IMR-90 (cell line): Measurements from ENCODE around the gene ECT2. TPM values are rescaled to one million over a fixed set of nuclear protein-coding genes. Genes with fewer than 3 reads are reported as not detected.

Experiments used
- ATAC-seq: fragments of 200-7000 bp; cut with Tn5 transposase; 2 replicates; pipeline ENCODE4 v1.9.1; 2020; ENCODE audit warnings: low read depth, mild to moderate bottlenecking, moderate library complexity
- BruUV-seq: library from RNA; stranded (reverse); fragments of 400-500 nt; replicated peaks from 2 replicates; lab custom pipeline; 2021; lab: Mats Ljungman, UMichigan
- CTCF ChIA-PET: fragments of 300-600 bp; formaldehyde crosslinking; extraction: SDS; loops from one replicate; lab custom pipeline; 2021; ENCODE audit warnings: antibody characterized with exemption; lab: Yijun Ruan, JAX
- POLR2A ChIA-PET: fragments of 300-600 bp; sonication (Branson Sonifier 250); formaldehyde crosslinking; loops from one replicate; lab custom pipeline; 2022; ENCODE audit warnings: antibody characterized with exemption; ENCODE audit not compliant: unreplicated experiment; lab: Charles Lee
- DNase-seq: peaks from one replicate; pipeline ENCODE4 v3.0.0; 2013
- H2AFZ ChIP-seq: replicated peaks from 2 replicates; pipeline ENCODE3; 2013; ENCODE audit warnings: low read length, mild to moderate bottlenecking; ENCODE audit not compliant: poor library complexity
- H2AK5ac ChIP-seq: 2 replicates; pipeline ENCODE4 v1.6.1; 2013; ENCODE audit warnings: low read depth, low read length, inconsistent platforms
- H2AK9ac ChIP-seq: replicated peaks from 2 replicates; pipeline ENCODE3; 2013; ENCODE audit warnings: mild to moderate bottlenecking, low read depth, low read length, moderate library complexity; ENCODE audit not compliant: poor library complexity
- H2BK120ac ChIP-seq: 2 replicates; pipeline ENCODE4 v1.6.1; 2013; ENCODE audit warnings: low read depth, low read length, inconsistent platforms
- H2BK15ac ChIP-seq: 3 replicates; pipeline ENCODE4 v1.6.1; 2013; ENCODE audit warnings: low read depth, low read length, inconsistent platforms
- H2BK20ac ChIP-seq: 2 replicates; pipeline ENCODE4 v1.6.1; 2013; ENCODE audit warnings: low read depth, mild to moderate bottlenecking, inconsistent platforms, low read length, moderate library complexity
- H2BK5ac ChIP-seq: 2 replicates; pipeline ENCODE4 v1.6.1; 2013; ENCODE audit warnings: mild to moderate bottlenecking, low read depth, low read length, inconsistent platforms; ENCODE audit not compliant: poor library complexity, severe bottlenecking
- H3K14ac ChIP-seq: replicated peaks from 2 replicates; pipeline ENCODE4 v1.6.1; 2013; ENCODE audit warnings: low read depth, low read length, inconsistent platforms
- H3K18ac ChIP-seq: 2 replicates; pipeline ENCODE4 v1.6.1; 2013; ENCODE audit warnings: low read depth, low read length, control low read depth
- H3K23ac ChIP-seq: 2 replicates; pipeline ENCODE4 v1.6.1; 2013; ENCODE audit warnings: low read depth, low read length, inconsistent platforms
- H3K27ac ChIP-seq: 2 replicates; pipeline ENCODE4 v1.5.1; 2013; ENCODE audit warnings: mild to moderate bottlenecking, control low read depth, low read length; ENCODE audit not compliant: insufficient read depth
- H3K27me3 ChIP-seq: 2 replicates; pipeline ENCODE4 v1.6.1; 2013; ENCODE audit warnings: low read length; ENCODE audit not compliant: control insufficient read depth, insufficient read depth
- H3K36me3 ChIP-seq: 2 replicates; pipeline ENCODE4 v1.6.1; 2013; ENCODE audit warnings: low read length, mixed read lengths; ENCODE audit not compliant: control insufficient read depth, insufficient read depth
- H3K4ac ChIP-seq: 2 replicates; pipeline ENCODE4 v1.6.1; 2013; ENCODE audit warnings: low read depth, low read length, inconsistent platforms
- H3K4me1 ChIP-seq: 2 replicates; pipeline ENCODE4 v1.6.1; 2013; ENCODE audit warnings: low read length, mixed read lengths; ENCODE audit not compliant: control insufficient read depth, insufficient read depth
- H3K4me2 ChIP-seq: 2 replicates; pipeline ENCODE4 v1.6.1; 2013; ENCODE audit warnings: low read depth, mild to moderate bottlenecking, control low read depth, low read length, moderate library complexity
- H3K4me3 ChIP-seq: 2 replicates; pipeline ENCODE4 v1.5.1; 2013; ENCODE audit warnings: low read depth, mild to moderate bottlenecking, control low read depth, low read length, moderate library complexity; ENCODE audit not compliant: insufficient read depth
- H3K56ac ChIP-seq: 2 replicates; pipeline ENCODE4 v1.6.1; 2013; ENCODE audit warnings: low read length, inconsistent platforms; ENCODE audit not compliant: insufficient read depth; ENCODE audit errors: extremely low read depth
- H3K79me1 ChIP-seq, 2 experiments: 2 replicates each; pipeline ENCODE4 v1.6.1; 2013; ENCODE audit warnings: low read length in 2 of 2, inconsistent platforms in 1 of 2, low read depth in 1 of 2
- H3K9ac ChIP-seq: 2 replicates; pipeline ENCODE4 v1.6.1; 2013; ENCODE audit warnings: low read depth, low read length, control low read depth
- H3K9me1 ChIP-seq: 2 replicates; pipeline ENCODE4 v1.6.1; 2013; ENCODE audit warnings: low read length, inconsistent platforms; ENCODE audit not compliant: insufficient read depth
- H3K9me3 ChIP-seq: 2 replicates; pipeline ENCODE4 v1.6.1; 2013; ENCODE audit warnings: low read length; ENCODE audit not compliant: control insufficient read depth, insufficient read depth
- H4K20me1 ChIP-seq: 2 replicates; pipeline ENCODE4 v1.6.1; 2013; ENCODE audit warnings: low read length, inconsistent platforms; ENCODE audit not compliant: insufficient read depth
- H4K5ac ChIP-seq: 2 replicates; pipeline ENCODE4 v1.6.1; 2013; ENCODE audit warnings: mild to moderate bottlenecking, low read depth, low read length, control low read depth
- H4K8ac ChIP-seq, 2 experiments: 2 replicates each; pipeline ENCODE4 v1.6.1; 2013; ENCODE audit warnings: low read depth in 2 of 2, low read length in 2 of 2, control low read depth in 1 of 2, inconsistent platforms in 1 of 2
- H4K91ac ChIP-seq: 2 replicates; pipeline ENCODE4 v1.6.1; 2013; ENCODE audit warnings: low read depth, low read length, inconsistent platforms; ENCODE audit not compliant: insufficient read depth
- CEBPB ChIP-seq: IDR thresholded peaks from 2 replicates; pipeline ENCODE4 v1.6.1; 2012; ENCODE audit warnings: low read depth, low read length, improper control_type of control experiment
- MXI1 ChIP-seq: IDR thresholded peaks from 2 replicates; pipeline ENCODE4 v1.6.1; 2012; ENCODE audit warnings: low read depth, mild to moderate bottlenecking, low read length, moderate library complexity, borderline replicate concordance
- POLR2A ChIP-seq: IDR thresholded peaks from 2 replicates; pipeline ENCODE4 v1.6.1; 2012; ENCODE audit warnings: mild to moderate bottlenecking, low read depth, low read length
- SMC3 ChIP-seq: fragments of 150-350 bp; IDR thresholded peaks from 2 replicates; pipeline ENCODE4 v1.6.1; 2016; ENCODE audit warnings: low read depth, mild to moderate bottlenecking, antibody characterized with exemption, low read length, moderate library complexity
- WGBS, 2 experiments: methylation state at CpG; one replicate each; pipeline versions ENCODE4 v1.1.5 to v1.1.7; 2013; ENCODE audit warnings: missing lambda C conversion rate in 2 of 2; ENCODE audit not compliant: insufficient read length in 1 of 2; ENCODE audit errors: extremely low coverage in 2 of 2; 5-methylcytosine and 5-hydroxymethylcytosine counted together
- dilution Hi-C: fragments of 300-500 bp; cut with HindIII; formaldehyde crosslinking; loops from one replicate; pipeline ENCODE4 v1.14.3; 2018; ENCODE audit warnings: low sequenced_read_pairs; ENCODE audit not compliant: unreplicated experiment
- in situ Hi-C: fragments of 300-500 bp; cut with MboI; formaldehyde crosslinking; loops from 3 replicates; pipeline ENCODE4 v1.14.3; 2019; ENCODE audit warnings: low sequenced_read_pairs, inconsistent platforms, mixed read lengths
- intact Hi-C: fragments of 100-400 bp; cut with micrococcal nuclease; formaldehyde crosslinking; loops from 2 replicates; pipeline ENCODE4 v1.10.0; 2022
- polyA plus RNA-seq, 3 experiments: library from polyadenylated mRNA; depleted of rRNA; stranded (reverse); fragments of >200 nt; gene quantifications; 2 replicates each; pipeline ENCODE4 v1.2.3, GENCODE V29; 2012; ENCODE audit warnings: low replicate concordance in 1 of 3
- total RNA-seq: library from RNA; depleted of rRNA; stranded (reverse); fragments of >200 nt; gene quantifications from 2 replicates; pipeline ENCODE4 v1.2.3, GENCODE V29; 2012

ECT2 gene
- total and polyA plus RNA-seq, 2 of the 4 experiments (the other 2 are of a cell fraction): 18.1 to 37.8 TPM

- H3K18ac ChIP-seq: peak overlapping the region; percentile 95
- ChIA-PET POLR2A (no interaction called here), CTCF (interaction anchor here (1.3 to 1.4 kb wide), 2 partner anchors 9 to 24 kb away, joined by 3 read pairs; partner anchors contain the start of gene ECT2)
- ATAC-seq (peak; percentile 82), DNase-seq (peak; percentile 32)
- H4K8ac ChIP-seq: no peak overlapping the region
- H2BK5ac ChIP-seq: peak overlapping the region; percentile 69
- no peaks in the 10 kb centered on the region for H3K9me1 ChIP-seq
- H3K27ac ChIP-seq: peak overlapping the region; percentile 23; the same call in 1 of the 2 replicates
- no peaks in the 10 kb centered on the region for H3K36me3 ChIP-seq
- 0 out of 2 replicates have a peak overlapping the region, but pooled peaks have one; percentile 3 for H3K4me2 ChIP-seq
- no peak overlapping the region for H2AK5ac ChIP-seq
- H2AK9ac ChIP-seq: no peak overlapping the region
- no peaks in the 10 kb centered on the region for H3K79me1 ChIP-seq
- H3K4ac ChIP-seq: no peak overlapping the region
- H3K14ac ChIP-seq: no peak overlapping the region; the same call in 1 of the 2 replicates
- in situ Hi-C loops: no loop called here
- dilution Hi-C loops: no loop called here
- H3K56ac ChIP-seq: no peak overlapping the region
- H3K23ac ChIP-seq: peak overlapping the region; percentile 48; the same call in 1 of the 2 replicates
- H3K4me1 ChIP-seq: peaks cover 4% of the 10 kb centered on the region
- no peak overlapping the region for H3K9ac ChIP-seq
- BruUV-seq: no TSS peak
- H4K5ac ChIP-seq: peak overlapping the region; percentile 90; the same call in 1 of the 2 replicates
- peak overlapping the region; percentile 24; the same call in 1 of the 2 replicates for H2BK20ac ChIP-seq
- H4K20me1 ChIP-seq: no peaks in the 10 kb centered on the region
- peaks cover 5% of the 10 kb centered on the region; the same call in 1 of the 2 replicates for H3K9me3 ChIP-seq
- TF ChIP-seq SMC3 (no peak), POLR2A (no peak), CEBPB (peak; percentile 55), MXI1 (no peak)
- no CpG with 5 or more reads among the region's 1 CpG for WGBS, 2 experiments
- H3K27me3 ChIP-seq: no peaks in the 10 kb centered on the region
- no peak overlapping the region for H3K4me3 ChIP-seq
- H2BK15ac ChIP-seq: no peak overlapping the region
- no peak overlapping the region for H2AFZ ChIP-seq
- intact Hi-C loops: no loop called here
- peak overlapping the region; percentile 25; the same call in 1 of the 2 replicates for H2BK120ac ChIP-seq
- no peak overlapping the region for H4K91ac ChIP-seq
Observed at GRCh38 chr3:172726380-172726779, 24.1 kb upstream of the ECT2 start.
